Measurements from ENCODE around the gene IL16.
"Not testable (repeated sequence)": the region's sequence is repeated elsewhere in the genome, so short reads cannot be mapped to it uniquely, and the experiment has no call there.

Gene IL16

GRCh38 chr15:81343371-81343770 is 146.7 kb downstream of the IL16 start:
- DNase-seq: no peak

GRCh38 chr15:81346611-81347010 is 149.9 kb downstream of the IL16 start:
- DNase-seq: no peak

GRCh38 chr15:81347910-81348309 is 151.2 kb downstream of the IL16 start:
- no peak for DNase-seq

GRCh38 chr15:81348691-81349090 is 152.0 kb downstream of the IL16 start:
- DNase-seq: not testable (repeated sequence)

GRCh38 chr15:81349271-81349670 is 152.6 kb downstream of the IL16 start:
- no peak for DNase-seq

GRCh38 chr15:81351651-81352050 is 155.0 kb downstream of the IL16 start:
- DNase-seq: no peak

GRCh38 chr15:81356252-81356651 is 159.6 kb downstream of the IL16 start:
- DNase-seq: no peak

GRCh38 chr15:81357180-81357686 is 160.6 kb downstream of the IL16 start:
- DNase-seq: no peak

GRCh38 chr15:81358248-81358647 is 161.6 kb downstream of the IL16 start:
- DNase-seq: no peak

GRCh38 chr15:81360491-81360890 is 163.8 kb downstream of the IL16 start:
- no peak for DNase-seq

- no peak for DNase-seq
Measured at GRCh38 chr15:81361891-81362290, 165.2 kb downstream of the IL16 start.

- no peak for DNase-seq
Measured at GRCh38 chr15:81362790-81363189, 166.1 kb downstream of the IL16 start.

- DNase-seq: no peak
Measured at GRCh38 chr15:81363276-81363675, 166.6 kb downstream of the IL16 start.
